HG03103 (cell line): ENCODE data around the gene ZNF287.
"Not testable (repeated sequence)": the region's sequence is repeated elsewhere in the genome, so short reads cannot be mapped to it uniquely, and the experiment has no call there.

Experiments used
- ATAC-seq: cut with Tn5 transposase; IDR thresholded peaks from one replicate; pipeline ENCODE4 v1.9.1; 2021; ENCODE audit warnings: low read depth; ENCODE audit not compliant: unreplicated experiment

The ZNF287 gene

GRCh38 chr17:16568541-16569357 is at the start of gene ZNF287:
Gene ZNF287 (minus strand): TSS chr17:16569204. CDS start chr17:16567731, 1,473 bp downstream.
- peak; percentile 92 for ATAC-seq

GRCh38 chr17:16617481-16618060 is 48.6 kb upstream of the ZNF287 start:
- ATAC-seq, result no peak

GRCh38 chr17:16599537-16599936 is 30.5 kb upstream of the ZNF287 start:
- ATAC-seq, result no peak

- no peak for ATAC-seq
Measured at GRCh38 chr17:16593356-16594102, 24.5 kb upstream of the ZNF287 start.

GRCh38 chr17:16589097-16589969 is 20.3 kb upstream of the ZNF287 start:
- ATAC-seq, result peak; percentile 76

- ATAC-seq, result no peak
Measured at GRCh38 chr17:16585796-16586195, 16.8 kb upstream of the ZNF287 start.

- no peak for ATAC-seq
Measured at GRCh38 chr17:16584273-16584995, 15.4 kb upstream of the ZNF287 start.

- ATAC-seq, result no peak
Measured at GRCh38 chr17:16583781-16584180, 14.8 kb upstream of the ZNF287 start.

GRCh38 chr17:16573466-16573865 is 4.5 kb upstream of the ZNF287 start:
- no peak for ATAC-seq

- ATAC-seq, result peak; percentile 23
Measured at GRCh38 chr17:16569358-16569712, 331 bp upstream of the ZNF287 start.

GRCh38 chr17:16552637-16553045 is 16.4 kb downstream of the ZNF287 start:
- no peak for ATAC-seq

- ATAC-seq, result no peak
Measured at GRCh38 chr17:16551878-16552636, 16.9 kb downstream of the ZNF287 start.

GRCh38 chr17:16537130-16537458 is 31.9 kb downstream of the ZNF287 start:
- ATAC-seq, result no peak

GRCh38 chr17:16534236-16534635 is 34.8 kb downstream of the ZNF287 start:
- no peak for ATAC-seq

GRCh38 chr17:16529906-16530305 is 39.1 kb downstream of the ZNF287 start:
- ATAC-seq, result no peak

- ATAC-seq, result no peak
Measured at GRCh38 chr17:16527298-16527697, 41.7 kb downstream of the ZNF287 start.

- ATAC-seq, result not testable (repeated sequence)
Measured at GRCh38 chr17:16525556-16525955, 43.4 kb downstream of the ZNF287 start.

- ATAC-seq, result no peak
Measured at GRCh38 chr17:16521070-16521727, 47.8 kb downstream of the ZNF287 start.

GRCh38 chr17:16519021-16519420 is 50.0 kb downstream of the ZNF287 start:
- ATAC-seq, result no peak
